ENCODE data around the gene RFC3.

The RFC3 gene

DNA sequence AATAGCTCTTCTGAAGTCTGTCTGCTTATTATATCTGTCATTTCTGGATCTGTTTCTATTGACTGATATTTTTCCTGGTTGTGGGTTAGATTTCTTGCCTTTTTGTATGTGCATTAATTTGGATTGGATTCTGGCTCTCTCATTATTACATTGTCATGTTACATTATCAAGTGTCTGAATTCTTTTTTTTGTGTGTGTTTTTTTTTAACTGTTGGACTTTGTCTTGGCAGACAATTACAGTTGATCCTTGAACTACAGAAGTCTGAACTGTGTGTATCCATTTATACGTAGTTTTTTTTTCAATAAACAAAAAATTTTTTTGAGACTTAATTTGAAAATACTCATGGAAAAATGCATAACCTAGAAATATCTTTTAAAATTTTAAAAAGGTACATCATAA, 22.5 kb downstream of the RFC3 start:
- no peak overlapping the region for H3K27ac ChIP-seq (ENCODE audit: insufficient read depth, low read length, poor library complexity, severe bottlenecking)
- H3K9me3 ChIP-seq (ENCODE audit: control insufficient read depth, low read length): no peaks in the 10 kb centered on the region
- no peaks in the 10 kb centered on the region for H3K27me3 ChIP-seq (replicated peaks; ENCODE audit: control insufficient read depth, insufficient read depth, low read length, poor library complexity, severe bottlenecking)
- no peak overlapping the region for H3K4me3 ChIP-seq (ENCODE audit: insufficient read depth, low read depth, low read length, poor library complexity, severe bottlenecking)
- H3K36me3 ChIP-seq (ENCODE audit: control insufficient read depth, insufficient read depth, low read length): no peaks in the 10 kb centered on the region
- H3K4me1 ChIP-seq (ENCODE audit: control insufficient read depth, insufficient read depth, low read length, poor library complexity, severe bottlenecking): no peaks in the 10 kb centered on the region
- DNase-seq: no peak

DNA sequence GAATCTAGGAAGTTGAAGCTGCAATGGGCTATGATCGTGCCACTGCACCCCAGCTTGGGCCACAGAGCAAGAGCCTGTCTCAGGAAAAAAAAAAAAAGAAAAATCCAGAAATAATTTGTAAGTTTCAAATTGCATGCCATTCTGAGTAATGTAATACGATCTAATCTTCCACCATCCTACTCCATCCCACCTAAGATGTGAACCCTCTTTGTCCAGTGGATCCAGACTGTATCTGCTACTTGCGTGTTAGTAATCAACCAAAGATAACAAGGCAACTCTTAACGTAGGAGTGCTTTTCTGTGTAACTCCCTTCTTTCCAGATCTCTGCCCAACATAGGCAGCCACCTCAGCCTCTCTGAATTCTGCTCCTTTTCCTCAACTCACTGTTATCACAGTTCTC, 24.3 kb downstream of the RFC3 start:
- Histone ChIP-seq H3K9me3 (ENCODE audit: control insufficient read depth, low read length) (no peaks in the 10 kb centered on the region), H3K4me3 (ENCODE audit: insufficient read depth, low read depth, low read length, poor library complexity, severe bottlenecking) (no peak overlapping the region), H3K36me3 (ENCODE audit: control insufficient read depth, insufficient read depth, low read length) (no peaks in the 10 kb centered on the region), H3K27ac (ENCODE audit: insufficient read depth, low read length, poor library complexity, severe bottlenecking) (no peak overlapping the region), H3K4me1 (ENCODE audit: control insufficient read depth, insufficient read depth, low read length, poor library complexity, severe bottlenecking) (no peaks in the 10 kb centered on the region), H3K27me3 (replicated peaks; ENCODE audit: control insufficient read depth, insufficient read depth, low read length, poor library complexity, severe bottlenecking) (no peaks in the 10 kb centered on the region)
- DNase-seq: no peak

DNA sequence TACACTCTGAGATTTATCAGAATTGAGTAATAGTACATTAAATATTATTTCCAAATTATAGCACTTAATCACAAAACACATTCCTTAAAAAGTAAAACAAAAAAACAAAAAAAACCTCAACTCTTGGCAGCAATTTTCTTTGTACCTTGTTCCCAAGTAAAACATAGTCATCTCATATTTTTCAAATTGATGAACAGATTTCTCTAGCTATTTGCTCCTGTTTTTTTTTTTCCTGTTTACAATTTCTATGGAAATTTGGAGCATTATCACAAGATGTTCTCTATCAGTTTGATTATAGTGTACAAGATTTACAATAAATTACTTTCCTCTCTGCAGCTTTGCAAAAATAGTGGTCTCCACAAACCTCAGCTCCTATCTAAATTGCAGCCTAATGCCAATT, 25.0 kb downstream of the RFC3 start:
- no peaks in the 10 kb centered on the region for H3K27me3 ChIP-seq (replicated peaks; ENCODE audit: control insufficient read depth, insufficient read depth, low read length, poor library complexity, severe bottlenecking)
- no peak overlapping the region for H3K27ac ChIP-seq (ENCODE audit: insufficient read depth, low read length, poor library complexity, severe bottlenecking)
- no peaks in the 10 kb centered on the region for H3K36me3 ChIP-seq (ENCODE audit: control insufficient read depth, insufficient read depth, low read length)
- no peaks in the 10 kb centered on the region for H3K4me1 ChIP-seq (ENCODE audit: control insufficient read depth, insufficient read depth, low read length, poor library complexity, severe bottlenecking)
- DNase-seq: no peak
- H3K4me3 ChIP-seq (ENCODE audit: insufficient read depth, low read depth, low read length, poor library complexity, severe bottlenecking): no peak overlapping the region
- no peaks in the 10 kb centered on the region for H3K9me3 ChIP-seq (ENCODE audit: control insufficient read depth, low read length)

DNA sequence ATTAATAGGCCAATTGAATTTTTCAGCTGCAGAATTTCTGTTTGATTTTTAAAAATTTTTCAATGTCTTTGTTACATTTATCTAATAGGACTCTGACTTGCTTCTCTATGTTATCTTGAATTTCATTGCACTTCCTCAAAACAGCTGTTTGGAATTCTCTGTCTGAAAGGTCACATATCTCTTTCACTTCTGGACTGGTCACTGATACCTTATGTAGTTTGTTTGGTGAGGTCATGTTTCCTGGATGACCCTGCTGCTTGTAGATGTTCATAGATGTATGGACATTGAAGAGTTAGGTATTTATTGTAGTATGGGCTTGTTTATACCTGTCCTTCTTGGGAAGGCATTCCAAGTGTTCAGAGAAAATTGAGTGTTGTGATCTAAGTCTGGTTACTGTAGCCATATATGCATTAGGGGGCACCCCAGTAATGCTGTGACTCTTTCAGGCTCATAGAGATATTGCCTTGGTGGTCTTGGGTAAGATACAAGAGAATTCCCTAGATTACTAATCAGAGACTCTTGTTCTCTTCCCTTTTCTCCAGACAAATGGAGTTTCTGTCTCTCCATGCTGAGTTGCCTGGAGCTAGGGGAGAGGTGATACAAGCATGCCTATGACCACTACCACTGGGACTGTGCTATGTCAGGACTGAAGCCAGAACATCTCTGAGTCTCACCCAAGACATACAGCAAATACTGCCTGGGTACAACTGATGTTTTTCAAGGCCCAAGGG, 27.8 kb downstream of the RFC3 start:
- H3K27ac ChIP-seq (ENCODE audit: insufficient read depth, low read length, poor library complexity, severe bottlenecking): no peak overlapping the region
- H3K9me3 ChIP-seq (ENCODE audit: control insufficient read depth, low read length): no peaks in the 10 kb centered on the region
- no peaks in the 10 kb centered on the region for H3K36me3 ChIP-seq (ENCODE audit: control insufficient read depth, insufficient read depth, low read length)
- DNase-seq: no peak
- H3K4me3 ChIP-seq (ENCODE audit: insufficient read depth, low read depth, low read length, poor library complexity, severe bottlenecking): no peak overlapping the region
- no peaks in the 10 kb centered on the region for H3K27me3 ChIP-seq (replicated peaks; ENCODE audit: control insufficient read depth, insufficient read depth, low read length, poor library complexity, severe bottlenecking)
- no peaks in the 10 kb centered on the region for H3K4me1 ChIP-seq (ENCODE audit: control insufficient read depth, insufficient read depth, low read length, poor library complexity, severe bottlenecking)

DNA sequence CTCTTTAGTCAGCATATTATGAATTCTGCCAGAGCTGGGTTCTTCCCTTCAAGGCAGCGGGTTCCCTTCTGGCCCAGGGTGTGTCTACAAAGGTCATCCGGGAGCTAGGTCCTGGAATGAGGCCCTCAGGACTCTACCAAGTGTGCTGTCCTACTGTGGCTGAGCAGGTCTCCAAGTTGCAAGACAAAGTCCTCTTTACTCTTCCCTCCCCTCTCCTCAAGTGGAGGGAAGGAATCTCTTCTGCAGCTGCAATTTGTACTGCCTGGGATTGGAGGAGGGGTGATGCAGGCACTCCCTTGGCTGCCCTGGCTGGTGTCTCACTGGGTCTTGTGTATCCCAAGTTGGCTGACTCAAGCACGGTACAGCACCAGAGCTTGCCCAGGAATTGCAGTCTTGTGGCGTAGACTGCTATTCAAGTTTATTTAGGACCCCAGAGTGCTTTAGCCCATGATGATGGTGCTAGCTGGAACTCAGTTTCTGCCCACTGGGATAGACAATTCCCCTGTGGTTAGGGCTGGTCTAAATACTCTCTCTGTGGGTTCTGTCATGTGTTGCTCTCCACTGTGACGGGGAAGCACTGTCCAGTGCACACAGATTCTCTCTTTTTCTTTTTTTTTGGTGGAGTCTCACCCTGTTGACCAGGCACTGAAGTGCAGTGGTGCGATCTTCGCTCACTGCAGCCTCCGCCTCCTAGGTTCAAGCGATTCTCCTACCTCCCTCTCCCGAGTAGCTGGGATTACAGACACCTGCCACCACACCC, 28.5 kb downstream of the RFC3 start:
- DNase-seq: no peak
- Histone ChIP-seq H3K27ac (ENCODE audit: insufficient read depth, low read length, poor library complexity, severe bottlenecking) (no peak overlapping the region), H3K36me3 (ENCODE audit: control insufficient read depth, insufficient read depth, low read length) (no peaks in the 10 kb centered on the region), H3K27me3 (replicated peaks; ENCODE audit: control insufficient read depth, insufficient read depth, low read length, poor library complexity, severe bottlenecking) (no peaks in the 10 kb centered on the region), H3K4me1 (ENCODE audit: control insufficient read depth, insufficient read depth, low read length, poor library complexity, severe bottlenecking) (no peaks in the 10 kb centered on the region), H3K4me3 (ENCODE audit: insufficient read depth, low read depth, low read length, poor library complexity, severe bottlenecking) (no peak overlapping the region), H3K9me3 (ENCODE audit: control insufficient read depth, low read length) (no peaks in the 10 kb centered on the region)

DNA sequence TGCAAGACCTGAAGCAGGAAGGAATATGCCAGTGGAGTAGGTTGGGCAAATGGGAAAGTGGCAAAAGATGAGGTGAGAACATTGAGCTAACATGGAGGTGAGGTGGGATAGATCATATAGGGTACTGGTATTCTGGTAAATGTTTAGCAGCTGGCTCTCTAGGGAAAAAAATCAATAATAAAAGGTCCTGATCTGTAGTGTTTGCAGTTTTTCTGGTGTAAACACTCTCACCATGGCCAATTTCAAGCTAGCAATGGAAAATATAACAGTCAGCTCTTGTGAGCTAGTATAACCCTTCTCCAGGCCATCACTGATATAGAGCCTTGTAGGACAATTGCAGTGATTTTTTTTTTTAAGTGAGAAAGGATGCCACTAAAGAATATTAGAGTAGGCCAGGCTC, 31.3 kb downstream of the RFC3 start:
- DNase-seq: no peak
- no peak overlapping the region for H3K27ac ChIP-seq (ENCODE audit: insufficient read depth, low read length, poor library complexity, severe bottlenecking)
- no peaks in the 10 kb centered on the region for H3K4me1 ChIP-seq (ENCODE audit: control insufficient read depth, insufficient read depth, low read length, poor library complexity, severe bottlenecking)
- H3K9me3 ChIP-seq (ENCODE audit: control insufficient read depth, low read length): no peaks in the 10 kb centered on the region
- H3K27me3 ChIP-seq (replicated peaks; ENCODE audit: control insufficient read depth, insufficient read depth, low read length, poor library complexity, severe bottlenecking): no peaks in the 10 kb centered on the region
- no peak overlapping the region for H3K4me3 ChIP-seq (ENCODE audit: insufficient read depth, low read depth, low read length, poor library complexity, severe bottlenecking)
- H3K36me3 ChIP-seq (ENCODE audit: control insufficient read depth, insufficient read depth, low read length): no peaks in the 10 kb centered on the region

DNA sequence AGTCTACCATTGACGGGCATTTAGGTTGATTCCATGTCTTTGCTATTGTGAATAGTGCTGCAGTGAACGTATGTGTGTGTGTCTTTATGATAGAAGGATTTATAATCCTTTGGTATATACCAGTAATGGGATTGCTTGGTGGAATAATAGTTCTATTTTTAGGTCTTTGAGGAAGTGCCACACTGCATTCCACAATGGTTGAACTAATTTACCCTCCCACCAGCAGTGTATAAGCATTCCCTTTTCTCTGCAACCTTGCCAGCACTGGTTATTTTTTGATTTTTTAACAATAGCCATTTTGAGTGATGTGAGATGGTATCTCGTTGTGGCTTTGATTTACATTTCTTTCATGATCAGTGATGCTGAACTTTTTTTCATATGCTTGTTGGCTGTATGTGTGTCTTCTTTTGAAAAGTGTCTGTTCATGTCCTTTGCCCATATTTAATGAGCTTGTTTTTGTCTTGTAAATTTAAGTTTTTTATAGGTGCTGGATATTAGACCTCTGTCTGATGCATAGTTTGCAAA, 37.5 kb downstream of the RFC3 start:
- no peak for DNase-seq
- no peaks in the 10 kb centered on the region for H3K9me3 ChIP-seq (ENCODE audit: control insufficient read depth, low read length)
- no peaks in the 10 kb centered on the region for H3K36me3 ChIP-seq (ENCODE audit: control insufficient read depth, insufficient read depth, low read length)
- H3K27ac ChIP-seq (ENCODE audit: insufficient read depth, low read length, poor library complexity, severe bottlenecking): no peak overlapping the region
- no peak overlapping the region for H3K4me3 ChIP-seq (ENCODE audit: insufficient read depth, low read depth, low read length, poor library complexity, severe bottlenecking)
- H3K4me1 ChIP-seq (ENCODE audit: control insufficient read depth, insufficient read depth, low read length, poor library complexity, severe bottlenecking): no peaks in the 10 kb centered on the region
- no peaks in the 10 kb centered on the region for H3K27me3 ChIP-seq (replicated peaks; ENCODE audit: control insufficient read depth, insufficient read depth, low read length, poor library complexity, severe bottlenecking)

DNA sequence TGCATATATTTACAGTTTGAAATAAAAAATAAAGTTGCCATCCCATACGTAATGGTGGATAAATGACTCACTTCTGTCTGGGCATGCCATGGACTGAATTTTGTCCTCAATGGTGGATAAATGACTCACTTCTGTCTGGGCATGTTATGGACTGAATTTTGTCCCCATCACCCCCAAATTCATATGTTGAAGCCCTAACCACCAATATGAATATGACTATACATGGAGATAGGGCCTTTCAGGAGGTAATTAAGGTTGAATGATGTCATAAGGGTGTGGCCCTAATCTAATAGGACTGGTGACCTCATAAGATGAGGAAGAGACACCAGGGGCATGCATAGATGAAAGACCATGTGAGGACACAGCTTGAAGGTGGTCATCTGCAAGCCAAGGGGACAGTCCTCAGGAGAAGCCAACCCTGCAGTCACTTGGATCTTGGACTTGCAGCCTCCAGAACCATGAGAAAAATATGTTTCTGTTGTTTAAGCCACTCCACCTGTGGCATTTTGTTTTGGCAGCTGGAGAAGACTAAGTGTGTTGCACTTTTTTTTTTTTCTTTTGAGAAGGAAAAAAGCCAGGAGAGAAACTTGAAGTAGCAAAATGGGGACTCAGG, 41.8 kb downstream of the RFC3 start:
- Histone ChIP-seq H3K4me1 (ENCODE audit: control insufficient read depth, insufficient read depth, low read length, poor library complexity, severe bottlenecking) (no peaks in the 10 kb centered on the region), H3K36me3 (ENCODE audit: control insufficient read depth, insufficient read depth, low read length) (no peaks in the 10 kb centered on the region), H3K9me3 (ENCODE audit: control insufficient read depth, low read length) (no peaks in the 10 kb centered on the region), H3K27me3 (replicated peaks; ENCODE audit: control insufficient read depth, insufficient read depth, low read length, poor library complexity, severe bottlenecking) (no peaks in the 10 kb centered on the region), H3K4me3 (ENCODE audit: insufficient read depth, low read depth, low read length, poor library complexity, severe bottlenecking) (no peak overlapping the region), H3K27ac (ENCODE audit: insufficient read depth, low read length, poor library complexity, severe bottlenecking) (no peak overlapping the region)
- no peak for DNase-seq

DNA sequence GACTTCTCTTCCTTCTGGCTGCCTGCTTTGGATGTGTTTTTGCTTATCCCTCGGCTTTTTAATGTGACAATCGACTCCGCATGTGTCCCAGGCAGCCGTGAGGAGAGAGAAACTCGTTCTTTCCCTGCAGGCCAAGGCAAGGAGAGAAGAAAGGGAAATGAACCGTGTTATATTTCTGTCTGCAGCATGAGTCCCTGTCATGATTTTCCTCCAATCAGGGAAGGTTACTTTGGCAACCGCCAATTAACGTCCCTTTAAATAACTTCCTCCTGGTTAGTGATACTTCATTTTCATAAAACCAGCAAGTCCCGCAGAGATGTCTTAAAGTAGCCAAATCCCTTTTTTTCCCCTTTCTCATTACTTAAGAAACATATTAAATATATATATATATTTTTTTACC, 42.6 kb downstream of the RFC3 start:
- no peaks in the 10 kb centered on the region for H3K27me3 ChIP-seq (replicated peaks; ENCODE audit: control insufficient read depth, insufficient read depth, low read length, poor library complexity, severe bottlenecking)
- no peak overlapping the region for H3K27ac ChIP-seq (ENCODE audit: insufficient read depth, low read length, poor library complexity, severe bottlenecking)
- H3K4me3 ChIP-seq (ENCODE audit: insufficient read depth, low read depth, low read length, poor library complexity, severe bottlenecking): no peak overlapping the region
- DNase-seq: no peak
- H3K4me1 ChIP-seq (ENCODE audit: control insufficient read depth, insufficient read depth, low read length, poor library complexity, severe bottlenecking): no peaks in the 10 kb centered on the region
- no peaks in the 10 kb centered on the region for H3K9me3 ChIP-seq (ENCODE audit: control insufficient read depth, low read length)
- H3K36me3 ChIP-seq (ENCODE audit: control insufficient read depth, insufficient read depth, low read length): no peaks in the 10 kb centered on the region

DNA sequence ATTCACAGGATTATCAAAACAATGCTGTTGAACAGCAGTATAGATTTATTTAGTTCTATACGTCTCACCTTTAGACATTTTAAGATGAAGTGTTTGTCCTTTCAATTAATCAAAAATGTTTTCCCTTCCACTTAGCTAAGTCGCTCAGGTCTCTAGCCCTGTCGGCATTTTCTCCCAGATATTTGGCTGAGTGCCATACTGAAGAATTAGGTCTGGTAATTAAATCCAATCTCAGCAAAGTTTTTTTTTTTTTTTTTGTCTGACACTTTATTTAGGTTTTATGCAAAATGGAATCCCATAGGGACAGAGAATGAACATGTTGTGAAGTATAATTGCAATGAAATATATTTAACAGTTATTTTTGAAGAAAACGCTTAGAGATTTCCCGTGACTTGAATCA, 44.1 kb downstream of the RFC3 start:
- H3K4me3 ChIP-seq (ENCODE audit: insufficient read depth, low read depth, low read length, poor library complexity, severe bottlenecking): no peak overlapping the region
- H3K9me3 ChIP-seq (ENCODE audit: control insufficient read depth, low read length): no peaks in the 10 kb centered on the region
- DNase-seq: no peak
- no peaks in the 10 kb centered on the region for H3K36me3 ChIP-seq (ENCODE audit: control insufficient read depth, insufficient read depth, low read length)
- H3K27me3 ChIP-seq (replicated peaks; ENCODE audit: control insufficient read depth, insufficient read depth, low read length, poor library complexity, severe bottlenecking): no peaks in the 10 kb centered on the region
- no peak overlapping the region for H3K27ac ChIP-seq (ENCODE audit: insufficient read depth, low read length, poor library complexity, severe bottlenecking)
- H3K4me1 ChIP-seq (ENCODE audit: control insufficient read depth, insufficient read depth, low read length, poor library complexity, severe bottlenecking): no peaks in the 10 kb centered on the region
